ENCODE data around the gene GOLPH3L. TPM values are rescaled to one million over a fixed set of nuclear protein-coding genes. Genes with fewer than 3 reads are reported as not detected.

GOLPH3L gene
- total and polyA plus RNA-seq, 2 experiments from 2014 or later = 23.5 to 29.6 TPM

DNA sequence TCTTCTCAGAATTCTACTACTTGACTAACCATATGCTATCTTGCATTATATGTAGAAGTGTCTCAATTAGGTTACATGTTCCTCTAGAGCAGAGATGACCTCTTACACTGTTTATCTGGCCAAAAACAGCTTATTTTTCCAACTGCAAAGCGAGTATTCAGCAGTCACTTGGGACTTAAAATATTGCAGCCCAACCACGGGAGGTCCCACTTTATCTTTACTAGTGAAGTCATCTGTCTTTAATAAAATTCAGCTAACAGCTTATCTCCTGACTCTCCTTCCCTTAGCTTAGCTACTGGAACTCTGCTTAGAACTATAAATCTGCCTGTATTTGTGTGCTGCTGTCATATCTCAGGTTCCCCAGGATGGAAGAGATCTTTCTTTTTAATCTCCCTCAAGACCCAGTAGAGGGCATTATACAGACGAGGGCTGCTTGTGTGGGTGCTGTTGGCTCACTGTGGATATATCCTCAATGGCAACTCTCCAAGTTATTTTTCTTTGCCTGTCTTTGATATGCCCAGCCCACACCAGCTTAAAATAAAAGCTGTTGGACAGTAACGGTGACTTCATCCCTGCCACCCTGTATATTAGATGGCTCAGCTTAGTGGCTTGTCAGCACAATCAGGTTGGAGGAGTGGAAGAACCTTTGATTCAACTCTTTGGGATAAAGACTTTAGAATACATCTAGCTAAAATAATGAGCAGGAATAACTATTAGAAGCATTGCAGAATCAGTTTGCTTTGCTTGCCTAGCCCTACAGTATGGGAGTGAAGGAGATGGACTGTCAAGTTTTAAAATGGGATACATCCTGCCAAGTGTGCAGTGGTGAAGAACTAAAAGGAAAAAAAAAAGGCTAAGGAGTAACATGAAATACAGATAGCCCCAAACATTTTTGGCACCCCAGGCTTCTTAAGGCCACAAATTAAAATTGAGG lies 77.1 kb downstream of the GOLPH3L start:
- Mint-ChIP-seq H3K27me3 (ENCODE audit: insufficient read depth, low read depth, poor library complexity) (peaks cover 3% of the 10 kb centered on the region), H3K36me3 (ENCODE audit: low read depth) (peaks cover 88% of the 10 kb centered on the region), H3K27ac (0 out of 2 replicates have a peak overlapping the region, but pooled peaks have one; percentile 19), H3K4me1 (peaks cover 26% of the 10 kb centered on the region), H3K9me3 (no peaks in the 10 kb centered on the region), H3K4me3 (no peak overlapping the region)
- no peaks in the 10 kb centered on the region for H3K9me2 ChIP-seq (ENCODE audit: insufficient read depth)
- DNase-seq (ENCODE audit: low spot score) (no peak), ATAC-seq (no peak; the same call in 2 of the 3 replicates)
- H3K4me3 ChIP-seq = no peak overlapping the region
- peak overlapping the region; percentile 8; the same call in 1 of the 2 replicates for H3K27ac ChIP-seq (ENCODE audit: low read depth)
- H2AFZ ChIP-seq = no peak overlapping the region
- H4K20me1 ChIP-seq (replicated peaks; ENCODE audit: insufficient read depth) = peaks cover 13% of the 10 kb centered on the region; the same call in 1 of the 2 replicates
- no peaks in the 10 kb centered on the region for H3K27me3 ChIP-seq (ENCODE audit: insufficient read depth)
- H3K4me2 ChIP-seq = no peak overlapping the region
- TF ChIP-seq, protein P1, sequence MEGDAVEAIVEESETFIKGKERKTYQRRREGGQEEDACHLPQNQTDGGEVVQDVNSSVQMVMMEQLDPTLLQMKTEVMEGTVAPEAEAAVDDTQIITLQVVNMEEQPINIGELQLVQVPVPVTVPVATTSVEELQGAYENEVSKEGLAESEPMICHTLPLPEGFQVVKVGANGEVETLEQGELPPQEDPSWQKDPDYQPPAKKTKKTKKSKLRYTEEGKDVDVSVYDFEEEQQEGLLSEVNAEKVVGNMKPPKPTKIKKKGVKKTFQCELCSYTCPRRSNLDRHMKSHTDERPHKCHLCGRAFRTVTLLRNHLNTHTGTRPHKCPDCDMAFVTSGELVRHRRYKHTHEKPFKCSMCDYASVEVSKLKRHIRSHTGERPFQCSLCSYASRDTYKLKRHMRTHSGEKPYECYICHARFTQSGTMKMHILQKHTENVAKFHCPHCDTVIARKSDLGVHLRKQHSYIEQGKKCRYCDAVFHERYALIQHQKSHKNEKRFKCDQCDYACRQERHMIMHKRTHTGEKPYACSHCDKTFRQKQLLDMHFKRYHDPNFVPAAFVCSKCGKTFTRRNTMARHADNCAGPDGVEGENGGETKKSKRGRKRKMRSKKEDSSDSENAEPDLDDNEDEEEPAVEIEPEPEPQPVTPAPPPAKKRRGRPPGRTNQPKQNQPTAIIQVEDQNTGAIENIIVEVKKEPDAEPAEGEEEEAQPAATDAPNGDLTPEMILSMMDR (conservative IDR thresholded peaks at IDR 0.05; ENCODE audit: low read depth in 2 of 2) = peak in 1 of 2 experiments; percentile 26; a peak in 1 of 4 replicates
- no peak for TF ChIP-seq ZNF114 (CRISPR knock-in tag; IDR thresholded peaks at IDR 0.05)
- TF ChIP-seq EZH2phosphoT487 (IDR thresholded peaks at IDR 0.05; ENCODE audit: unreplicated experiment) = no peak
- H3K4me1 ChIP-seq (ENCODE audit: insufficient read depth) = peaks cover 13% of the 10 kb centered on the region
- peaks cover 22% of the 10 kb centered on the region for H3F3A ChIP-seq (replicated peaks; ENCODE audit: low read depth)
- H3K79me2 ChIP-seq (replicated peaks; ENCODE audit: insufficient read depth) = peaks cover 31% of the 10 kb centered on the region
- peaks cover 46% of the 10 kb centered on the region for H3K36me3 ChIP-seq (ENCODE audit: insufficient read depth)

DNA sequence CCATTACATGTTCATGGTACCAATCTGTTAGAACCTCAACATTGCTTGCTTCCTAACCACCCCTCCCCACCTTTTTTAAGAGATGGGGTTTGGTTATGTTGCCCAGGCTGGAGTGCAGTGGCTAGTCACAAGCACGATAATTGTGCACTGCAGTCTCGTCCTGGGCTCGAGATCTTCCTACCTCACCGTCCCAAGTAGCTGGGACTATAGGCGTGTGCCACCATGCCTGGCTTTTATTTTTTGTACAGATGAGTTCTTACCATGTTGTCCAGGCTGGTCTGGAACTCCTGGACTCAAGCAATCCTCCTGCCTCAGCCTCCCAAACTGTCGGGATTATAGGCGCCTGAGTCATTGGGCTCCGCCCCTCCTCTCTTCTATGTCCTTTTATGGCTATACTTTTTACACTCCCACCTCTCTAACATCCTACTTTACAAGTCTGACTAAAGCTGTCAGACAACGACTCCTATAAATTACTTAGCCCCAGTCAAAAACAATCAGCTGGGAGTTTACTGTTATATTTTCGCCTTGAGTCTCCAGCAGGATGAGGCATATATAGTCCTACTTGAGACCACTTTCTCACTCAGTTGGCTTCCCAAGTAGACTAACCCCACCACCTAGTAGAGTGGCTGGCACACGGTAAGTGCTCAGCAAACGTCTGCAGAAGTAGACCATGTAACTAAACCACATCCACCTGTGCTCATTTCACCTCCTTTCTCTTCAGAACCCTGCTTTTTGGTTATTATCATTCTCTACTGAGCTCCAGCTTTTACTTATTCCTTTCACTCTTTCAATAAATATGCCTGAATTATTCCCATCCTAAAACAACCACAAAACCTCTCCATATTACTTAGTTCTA lies 81.4 kb downstream of the GOLPH3L start:
- no peak for DNase-seq (ENCODE audit: low spot score)
- no peaks in the 10 kb centered on the region for H3K9me2 ChIP-seq (ENCODE audit: insufficient read depth)

More for the DNA sequence above, 81.4 kb downstream of the GOLPH3L start:
- H3K27ac Mint-ChIP-seq = peak overlapping the region; percentile 74
- H3K36me3 Mint-ChIP-seq (ENCODE audit: low read depth) = peaks cover 73% of the 10 kb centered on the region
- peak overlapping the region; percentile 74; the same call in 1 of the 2 replicates for H3K27ac ChIP-seq (ENCODE audit: low read depth)
- no peak overlapping the region for H2AFZ ChIP-seq
- peaks cover 25% of the 10 kb centered on the region for H3F3A ChIP-seq (replicated peaks; ENCODE audit: low read depth)
- ATAC-seq = no peak
- H3K9me3 Mint-ChIP-seq = no peaks in the 10 kb centered on the region
- no peak overlapping the region for H3K4me2 ChIP-seq
- H3K4me3 ChIP-seq = no peak overlapping the region
- TF ChIP-seq EZH2phosphoT487 (IDR thresholded peaks at IDR 0.05; ENCODE audit: unreplicated experiment) (no peak), JUNB (IDR thresholded peaks at IDR 0.05; ENCODE audit: unreplicated experiment) (no peak)
- H4K20me1 ChIP-seq (replicated peaks; ENCODE audit: insufficient read depth) = peaks cover 4% of the 10 kb centered on the region; the same call in 1 of the 2 replicates
- peaks cover 26% of the 10 kb centered on the region for H3K79me2 ChIP-seq (replicated peaks; ENCODE audit: insufficient read depth)
- no peak overlapping the region for H3K4me3 Mint-ChIP-seq
- H3K27me3 ChIP-seq (ENCODE audit: insufficient read depth) = no peaks in the 10 kb centered on the region
- peaks cover 7% of the 10 kb centered on the region; the same call in 2 of the 3 replicates for H3K4me1 Mint-ChIP-seq
- H3K27me3 Mint-ChIP-seq (ENCODE audit: insufficient read depth, low read depth, poor library complexity) = peaks cover 5% of the 10 kb centered on the region
- H3K36me3 ChIP-seq (ENCODE audit: insufficient read depth) = peaks cover 38% of the 10 kb centered on the region
- H3K4me1 ChIP-seq (ENCODE audit: insufficient read depth) = no peaks in the 10 kb centered on the region; the same call in 1 of the 2 replicates

Measured in GM23338 (cell line).